Measurements from ENCODE around the gene TMOD3.
A peak's percentile ranks its signal among the peaks of the same experiment; 100 is the strongest.
"Not testable (repeated sequence)": the region's sequence is repeated elsewhere in the genome, so short reads cannot be mapped to it uniquely, and the experiment has no call there.

Gene TMOD3

GRCh38 chr15:51829376-51830275 lies at the start of gene TMOD3:
TMOD3 (plus strand) TSS chr15:51829653; CDS start chr15:51862885, 33,232 bp downstream.
- peak; percentile 60 for DNase-seq

GRCh38 chr15:51780636-51781035 lies 48.8 kb upstream of the TMOD3 start:
- DNase-seq = no peak

GRCh38 chr15:51781506-51781905 lies 47.9 kb upstream of the TMOD3 start:
- no peak for DNase-seq

- no peak for DNase-seq
Observed at GRCh38 chr15:51782357-51782896, 47.0 kb upstream of the TMOD3 start.

- no peak for DNase-seq
Observed at GRCh38 chr15:51783967-51784366, 45.5 kb upstream of the TMOD3 start.

GRCh38 chr15:51787130-51787529 lies 42.3 kb upstream of the TMOD3 start:
- not testable (repeated sequence) for DNase-seq

GRCh38 chr15:51792474-51792873 lies 37.0 kb upstream of the TMOD3 start:
- DNase-seq = not testable (repeated sequence)

GRCh38 chr15:51793521-51794305 lies 35.7 kb upstream of the TMOD3 start:
- no peak for DNase-seq

GRCh38 chr15:51796847-51797401 lies 32.5 kb upstream of the TMOD3 start:
- DNase-seq = no peak

- no peak for DNase-seq
Observed at GRCh38 chr15:51798281-51798680, 31.2 kb upstream of the TMOD3 start.

GRCh38 chr15:51799282-51800252 lies 29.9 kb upstream of the TMOD3 start:
- no peak for DNase-seq

GRCh38 chr15:51801391-51801835 lies 28.0 kb upstream of the TMOD3 start:
- DNase-seq = no peak

- DNase-seq = no peak
Observed at GRCh38 chr15:51802593-51802992, 26.9 kb upstream of the TMOD3 start.

GRCh38 chr15:51803965-51804364 lies 25.5 kb upstream of the TMOD3 start:
- no peak for DNase-seq

GRCh38 chr15:51806123-51806522 lies 23.3 kb upstream of the TMOD3 start:
- DNase-seq = no peak

- no peak for DNase-seq
Observed at GRCh38 chr15:51809457-51809856, 20.0 kb upstream of the TMOD3 start.

GRCh38 chr15:51812598-51812997 lies 16.9 kb upstream of the TMOD3 start:
- no peak for DNase-seq

- DNase-seq = no peak
Observed at GRCh38 chr15:51814606-51815005, 14.8 kb upstream of the TMOD3 start.

GRCh38 chr15:51816611-51817010 lies 12.8 kb upstream of the TMOD3 start:
- DNase-seq = no peak

GRCh38 chr15:51818150-51818549 lies 11.3 kb upstream of the TMOD3 start:
- no peak for DNase-seq

GRCh38 chr15:51825698-51826097 lies 3.8 kb upstream of the TMOD3 start:
- DNase-seq = no peak
